Measurements from ENCODE around the gene CDC25B.
"Not testable (repeated sequence)": the region's sequence is repeated elsewhere in the genome, so short reads cannot be mapped to it uniquely, and the experiment has no call there.

Gene CDC25B

DNA sequence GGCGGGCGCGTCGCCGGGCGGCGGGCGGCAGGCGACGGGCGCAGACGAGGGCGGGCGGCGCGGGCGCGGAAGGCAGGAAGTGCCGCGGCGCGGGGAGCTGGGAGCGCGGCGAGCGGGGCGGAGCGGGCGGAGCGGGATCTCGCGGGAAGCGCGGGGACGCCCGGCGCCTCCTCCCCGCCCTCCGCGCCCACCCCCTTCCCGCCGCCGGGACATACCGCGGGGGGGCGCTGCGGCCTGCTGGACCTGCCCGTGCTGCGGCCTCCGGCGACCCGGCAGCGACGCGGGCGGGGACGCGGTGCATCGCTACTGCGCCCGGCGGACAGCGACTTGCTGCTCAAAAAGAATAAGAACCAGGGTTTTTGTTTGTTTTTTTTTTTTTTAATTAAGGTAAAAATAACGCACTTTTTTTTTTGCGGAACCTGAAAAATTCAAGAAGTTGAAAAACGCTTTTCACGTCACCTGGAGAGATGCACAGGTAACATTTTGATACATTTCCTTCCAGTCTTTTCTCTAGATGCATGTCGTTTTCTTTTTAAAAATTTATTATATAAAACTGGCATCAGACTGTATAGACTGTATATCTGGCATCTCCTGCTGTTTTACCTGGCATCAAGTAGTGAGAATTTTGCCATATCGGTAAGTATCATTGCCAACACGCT is 9.3 kb upstream of the CDC25B start, which contains the start of gene CENPB:
Gene CENPB (minus strand): TSS at position 76 of the 659 bp plus-strand sequence. CDS start 257 bp downstream, outside the sequence.
- Mint-ChIP-seq H3K36me3 (ENCODE audit: low read depth) (peaks cover 27% of the 10 kb centered on the region), H3K4me1 (ENCODE audit: low read depth) (peaks cover 39% of the 10 kb centered on the region), H3K27ac (peak within 1 kb of the TSS; percentile 91), H3K4me3 (peak within 1 kb of the TSS; percentile 83), H3K27me3 (no peaks in the 10 kb centered on the region), H3K9me3 (no peaks in the 10 kb centered on the region)
- peak; percentile 96 for DNase-seq

DNA sequence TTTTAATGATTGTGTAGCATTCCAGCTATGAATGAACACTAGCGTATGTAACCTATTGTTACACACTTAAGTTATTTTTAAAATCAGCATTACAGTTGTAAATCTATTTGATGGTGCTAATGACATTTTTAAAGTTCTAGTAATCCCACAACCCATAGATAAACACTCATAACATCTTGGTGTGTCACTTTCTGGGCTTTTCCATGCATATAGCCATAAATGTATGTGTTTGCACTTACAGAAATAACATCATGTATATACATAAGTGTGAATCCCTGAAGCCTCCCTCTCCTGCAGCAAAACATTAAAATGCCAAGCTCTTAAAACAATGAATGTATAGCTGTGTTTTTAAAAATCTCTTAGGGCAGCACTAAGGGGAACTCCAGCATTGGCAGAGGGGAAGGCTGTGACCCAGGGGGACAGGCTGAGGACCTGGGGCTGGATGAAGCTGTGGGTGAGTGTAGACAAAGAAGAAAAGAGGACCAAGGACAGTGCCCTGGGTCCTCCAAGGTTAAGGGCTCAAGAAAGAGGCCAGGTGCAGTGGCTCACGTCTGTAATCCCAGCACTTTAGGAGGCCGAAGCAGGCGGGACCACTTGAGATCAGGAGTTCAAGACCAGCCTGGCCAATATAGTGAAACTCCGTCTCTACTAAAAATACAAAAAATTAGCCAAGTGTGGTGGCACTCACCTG is 8.6 kb upstream of the CDC25B start:
- peak overlapping the region; percentile 40 for H3K27ac Mint-ChIP-seq
- no peaks in the 10 kb centered on the region for H3K9me3 Mint-ChIP-seq
- DNase-seq, result no peak
- peaks cover 27% of the 10 kb centered on the region for H3K36me3 Mint-ChIP-seq (ENCODE audit: low read depth)
- H3K27me3 Mint-ChIP-seq, result no peaks in the 10 kb centered on the region
- H3K4me1 Mint-ChIP-seq (ENCODE audit: low read depth), result peaks cover 38% of the 10 kb centered on the region
- peak overlapping the region; percentile 69 for H3K4me3 Mint-ChIP-seq

DNA sequence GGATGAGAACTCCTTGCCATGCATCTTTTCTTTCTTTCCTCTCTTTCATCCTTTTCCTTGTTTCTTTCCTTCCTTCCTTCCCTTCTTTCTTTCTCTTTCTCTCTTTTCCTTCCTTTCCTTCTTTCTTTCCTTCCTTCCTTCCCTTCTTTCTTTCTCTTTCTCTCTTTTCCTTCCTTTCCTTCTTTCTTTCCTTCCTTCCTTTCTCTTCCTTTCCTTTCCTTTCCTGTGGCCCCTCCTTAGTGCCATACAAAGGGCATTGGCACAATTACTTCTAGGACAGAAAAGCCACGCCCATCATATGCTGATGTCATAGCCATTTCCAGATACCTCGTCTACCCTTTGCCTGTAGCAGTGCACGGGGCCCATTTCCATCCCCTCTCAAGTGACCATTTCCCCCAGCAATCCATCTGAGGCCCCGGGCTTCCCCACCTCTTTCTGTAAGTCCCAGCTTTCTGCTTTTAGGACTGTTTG is 7.4 kb upstream of the CDC25B start:
- H3K4me1 Mint-ChIP-seq (ENCODE audit: low read depth), result peaks cover 33% of the 10 kb centered on the region
- peak overlapping the region; percentile 35 for H3K27ac Mint-ChIP-seq
- no peaks in the 10 kb centered on the region for H3K9me3 Mint-ChIP-seq
- peaks cover 16% of the 10 kb centered on the region for H3K36me3 Mint-ChIP-seq (ENCODE audit: low read depth)
- no peaks in the 10 kb centered on the region for H3K27me3 Mint-ChIP-seq
- no peak overlapping the region for H3K4me3 Mint-ChIP-seq
- DNase-seq, result no peak

DNA sequence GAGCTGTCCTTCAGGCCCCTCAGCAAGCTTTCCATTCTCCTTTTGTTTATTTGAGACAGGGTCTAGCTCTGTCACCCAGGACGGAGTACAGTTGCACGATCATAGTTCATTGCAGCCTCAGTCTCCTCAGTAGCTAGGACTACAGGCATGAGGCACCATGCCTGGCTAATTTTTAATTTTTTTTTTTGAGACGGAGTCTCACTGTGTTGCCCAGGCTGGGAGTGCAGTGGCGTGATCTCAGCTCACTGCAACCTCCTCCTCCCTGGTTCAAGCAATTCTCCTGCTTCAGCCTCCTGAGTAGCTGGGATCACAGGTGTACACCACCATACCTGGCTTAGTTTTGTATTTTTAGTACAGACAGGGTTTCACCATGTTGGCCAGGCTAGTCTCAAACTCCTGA is 6.9 kb upstream of the CDC25B start:
- H3K27ac Mint-ChIP-seq, H3K4me3 Mint-ChIP-seq, H3K9me3 Mint-ChIP-seq: not testable (repeated sequence)

DNA sequence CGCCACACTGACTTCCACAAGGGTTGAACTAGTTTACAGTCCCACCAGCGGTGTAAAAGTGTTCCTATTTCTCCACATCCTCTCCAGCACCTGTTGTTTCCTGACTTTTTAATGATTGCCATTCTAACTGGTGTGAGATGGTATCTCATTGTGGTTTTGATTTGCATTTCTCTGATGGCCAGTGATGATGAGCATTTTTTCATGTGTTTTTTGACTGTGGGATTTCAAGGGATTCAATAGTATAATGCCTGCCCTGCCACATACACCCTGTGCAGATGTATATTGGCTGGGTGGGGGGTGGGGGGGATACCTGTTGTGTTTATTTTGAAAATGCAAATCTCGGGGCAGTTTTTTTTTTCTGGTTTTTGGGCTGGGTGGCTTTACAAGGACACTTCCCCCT is 1.9 kb upstream of the CDC25B start:
- H3K4me3 Mint-ChIP-seq, H3K27ac Mint-ChIP-seq, H3K27me3 Mint-ChIP-seq, H3K9me3 Mint-ChIP-seq, DNase-seq: not testable (repeated sequence)
- Mint-ChIP-seq H3K4me1 (ENCODE audit: low read depth) (peaks cover 34% of the 10 kb centered on the region), H3K36me3 (ENCODE audit: low read depth) (peaks cover 30% of the 10 kb centered on the region)

More for the DNA sequence above, 6.9 kb upstream of the CDC25B start:
- Mint-ChIP-seq H3K36me3 (ENCODE audit: low read depth) (peaks cover 13% of the 10 kb centered on the region), H3K4me1 (ENCODE audit: low read depth) (peaks cover 31% of the 10 kb centered on the region)
- not testable (repeated sequence) for H3K27me3 Mint-ChIP-seq, DNase-seq

DNA sequence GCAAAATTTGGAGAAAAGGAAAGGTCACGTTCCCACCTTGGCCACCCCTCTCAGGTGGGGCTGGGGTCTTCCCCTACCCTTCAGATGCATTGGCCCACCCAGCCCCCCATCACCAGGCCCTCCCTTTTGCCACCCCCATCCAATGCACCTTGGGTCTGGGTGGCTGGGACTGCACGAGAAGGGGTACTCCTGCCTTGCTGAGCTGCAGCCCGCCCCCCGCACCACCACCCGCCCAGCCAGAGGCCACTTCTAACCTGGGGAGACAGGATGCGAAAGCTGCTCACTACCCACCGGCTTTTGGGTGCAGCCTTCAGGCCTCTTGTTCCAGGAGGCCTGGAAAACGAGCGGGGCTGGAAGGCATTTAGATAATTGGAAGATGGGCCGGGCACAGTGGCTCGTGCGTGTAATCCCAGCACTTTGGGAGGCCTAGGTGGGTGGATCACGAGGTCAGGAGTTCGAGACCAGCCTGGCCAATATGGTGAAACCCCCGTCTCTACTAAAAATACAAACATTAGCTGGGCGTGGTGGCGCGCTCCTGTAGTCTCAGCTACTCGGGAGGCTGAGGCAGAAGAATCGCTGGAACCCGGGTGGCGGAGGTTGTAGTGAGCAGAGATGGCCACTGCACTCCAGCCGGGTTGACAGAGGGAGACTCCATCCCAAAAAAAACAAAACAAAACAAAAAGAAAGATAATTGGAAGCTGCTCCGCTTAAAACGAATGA is 1.2 kb upstream of the CDC25B start:
- no peaks in the 10 kb centered on the region for H3K27me3 Mint-ChIP-seq
- H3K4me3 Mint-ChIP-seq, result peak overlapping the region; percentile 85
- H3K4me1 Mint-ChIP-seq (ENCODE audit: low read depth), result peaks cover 41% of the 10 kb centered on the region
- peak overlapping the region; percentile 98 for H3K27ac Mint-ChIP-seq
- DNase-seq, result no peak
- H3K36me3 Mint-ChIP-seq (ENCODE audit: low read depth), result peaks cover 35% of the 10 kb centered on the region
- no peaks in the 10 kb centered on the region for H3K9me3 Mint-ChIP-seq

DNA sequence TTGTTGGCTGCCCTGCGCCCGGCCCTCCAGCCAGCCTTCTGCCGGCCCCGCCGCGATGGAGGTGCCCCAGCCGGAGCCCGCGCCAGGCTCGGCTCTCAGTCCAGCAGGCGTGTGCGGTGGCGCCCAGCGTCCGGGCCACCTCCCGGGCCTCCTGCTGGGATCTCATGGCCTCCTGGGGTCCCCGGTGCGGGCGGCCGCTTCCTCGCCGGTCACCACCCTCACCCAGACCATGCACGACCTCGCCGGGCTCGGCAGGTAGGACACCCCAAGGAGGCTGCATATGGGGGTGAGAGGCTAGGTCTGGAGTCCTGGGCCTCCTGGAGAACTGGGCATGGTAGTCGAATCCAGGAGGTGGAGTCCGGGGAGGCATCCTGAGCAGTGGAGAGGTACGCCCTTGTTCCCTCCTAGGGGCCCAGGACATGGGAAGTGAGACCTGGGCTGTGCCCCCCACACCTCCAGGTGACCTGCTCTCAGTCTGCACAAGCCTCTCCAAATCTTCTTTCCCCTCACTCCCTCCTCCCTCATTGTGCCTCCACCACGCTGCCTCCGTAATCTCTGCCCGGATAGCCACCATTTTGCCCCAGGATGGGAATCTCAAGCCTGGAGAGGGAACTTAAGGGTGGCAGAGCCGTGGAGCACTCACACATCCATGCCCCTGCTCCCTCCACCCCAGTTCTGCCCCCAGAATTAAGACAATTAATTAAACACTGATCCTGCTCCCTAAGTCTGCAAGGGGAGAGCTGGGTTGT is 541 bp downstream of the CDC25B start:
- H3K9me3 Mint-ChIP-seq, result no peaks in the 10 kb centered on the region
- no peaks in the 10 kb centered on the region for H3K27me3 Mint-ChIP-seq
- peak overlapping the region; percentile 85 for H3K4me3 Mint-ChIP-seq
- DNase-seq, result no peak
- H3K4me1 Mint-ChIP-seq (ENCODE audit: low read depth), result peaks cover 59% of the 10 kb centered on the region
- peak overlapping the region; percentile 97 for H3K27ac Mint-ChIP-seq
- peaks cover 53% of the 10 kb centered on the region for H3K36me3 Mint-ChIP-seq (ENCODE audit: low read depth)

DNA sequence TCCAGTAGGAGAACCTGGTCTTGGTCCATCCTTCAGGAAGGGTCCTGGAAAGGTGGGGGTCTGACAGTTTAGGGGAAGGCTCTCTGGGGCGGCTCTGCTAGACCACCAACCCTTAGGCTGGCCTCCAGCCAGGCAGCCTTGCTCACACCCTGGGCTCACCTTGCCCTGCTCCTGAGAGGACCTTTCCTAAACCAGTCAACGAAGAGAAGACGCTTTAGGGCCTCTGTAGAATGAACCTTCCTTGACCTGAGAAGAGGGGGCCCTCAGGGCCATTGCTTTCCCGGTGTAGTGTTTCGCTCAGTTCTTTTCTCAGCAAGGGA is 1.1 kb downstream of the CDC25B start:
- H3K36me3 Mint-ChIP-seq (ENCODE audit: low read depth), result peaks cover 58% of the 10 kb centered on the region
- H3K4me3 Mint-ChIP-seq, result peak overlapping the region; percentile 85
- peaks cover 64% of the 10 kb centered on the region for H3K4me1 Mint-ChIP-seq (ENCODE audit: low read depth)
- H3K27ac Mint-ChIP-seq, result peak overlapping the region; percentile 97
- no peaks in the 10 kb centered on the region for H3K9me3 Mint-ChIP-seq
- DNase-seq, result no peak
- no peaks in the 10 kb centered on the region for H3K27me3 Mint-ChIP-seq

DNA sequence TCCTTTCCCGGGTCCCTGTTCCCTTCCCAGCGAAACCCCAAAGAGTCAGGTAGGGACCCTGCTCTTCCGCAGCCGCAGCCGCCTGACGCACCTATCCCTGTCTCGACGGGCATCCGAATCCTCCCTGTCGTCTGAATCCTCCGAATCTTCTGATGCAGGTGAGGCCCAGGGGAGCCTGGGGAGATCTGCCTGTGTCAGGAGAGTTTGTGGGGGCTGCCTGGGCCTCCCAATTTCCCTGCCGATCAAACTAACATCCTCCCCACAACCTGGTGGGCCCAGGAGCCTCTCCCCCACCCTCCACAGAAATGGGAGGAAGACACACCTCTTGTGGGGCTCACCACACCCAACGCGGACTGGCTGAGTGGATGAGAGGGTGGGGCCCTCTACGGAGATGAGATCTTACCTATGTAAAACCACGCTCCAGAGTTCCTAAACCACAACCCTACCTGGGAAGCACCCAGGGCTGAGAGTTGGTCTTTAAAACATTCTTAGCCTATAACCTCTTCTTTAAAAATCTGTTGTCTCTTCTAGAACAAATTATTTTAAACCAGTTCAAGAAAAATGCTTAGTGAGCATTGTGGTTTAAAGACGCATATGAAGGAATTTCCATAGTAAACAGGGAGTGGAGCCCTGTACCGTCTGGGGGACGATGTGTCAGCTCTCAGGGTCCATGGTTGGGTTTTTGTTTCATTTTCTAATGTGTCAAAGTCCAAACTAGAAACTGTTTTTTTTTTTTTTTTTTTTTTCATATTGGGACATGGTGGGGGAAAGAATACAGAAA is 1.7 kb downstream of the CDC25B start:
- Mint-ChIP-seq H3K27me3 (no peaks in the 10 kb centered on the region), H3K36me3 (ENCODE audit: low read depth) (peaks cover 64% of the 10 kb centered on the region), H3K9me3 (no peaks in the 10 kb centered on the region), H3K4me1 (ENCODE audit: low read depth) (peaks cover 69% of the 10 kb centered on the region), H3K4me3 (peak overlapping the region; percentile 85), H3K27ac (peak overlapping the region; percentile 97)
- DNase-seq, result no peak

DNA sequence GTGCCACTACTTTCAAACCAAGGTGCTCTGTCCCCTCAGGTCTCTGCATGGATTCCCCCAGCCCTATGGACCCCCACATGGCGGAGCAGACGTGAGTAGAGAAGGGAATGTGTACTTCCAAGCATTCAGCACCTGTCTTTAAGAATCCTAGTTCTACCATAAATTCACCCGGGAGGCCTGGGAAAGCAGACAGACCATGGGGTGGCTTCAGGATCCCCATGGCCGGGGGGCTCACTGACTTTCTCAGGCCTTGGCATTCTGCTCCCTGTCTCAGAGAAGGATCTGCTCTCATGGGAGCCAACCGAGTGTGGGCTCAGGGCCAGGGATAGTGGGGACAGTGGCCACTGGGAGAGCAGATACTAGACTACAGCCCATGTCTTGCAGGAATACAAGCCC is 2.3 kb downstream of the CDC25B start:
- peak overlapping the region; percentile 85 for H3K4me3 Mint-ChIP-seq
- no peak for DNase-seq
- H3K9me3 Mint-ChIP-seq, result no peaks in the 10 kb centered on the region
- H3K4me1 Mint-ChIP-seq (ENCODE audit: low read depth), result peaks cover 72% of the 10 kb centered on the region
- no peaks in the 10 kb centered on the region for H3K27me3 Mint-ChIP-seq
- peaks cover 70% of the 10 kb centered on the region for H3K36me3 Mint-ChIP-seq (ENCODE audit: low read depth)
- H3K27ac Mint-ChIP-seq, result peak overlapping the region; percentile 97

DNA sequence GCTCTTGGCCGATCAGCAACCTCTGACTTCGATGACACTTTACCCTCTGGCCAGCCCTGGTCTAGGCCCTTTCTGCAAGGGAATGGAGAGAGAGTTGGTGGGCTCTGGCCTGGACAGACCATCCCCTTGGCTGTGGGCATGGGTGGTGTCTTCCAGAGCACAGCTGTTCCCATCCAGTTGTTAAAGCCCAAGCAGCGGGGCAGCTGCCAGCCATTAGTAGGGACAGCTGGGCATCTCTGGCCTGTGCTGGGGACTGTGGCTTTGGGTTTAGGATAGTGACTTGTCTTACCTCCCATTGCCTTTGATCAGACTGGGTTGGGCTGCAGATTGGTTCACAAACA is 2.8 kb downstream of the CDC25B start:
- Mint-ChIP-seq H3K27me3 (no peaks in the 10 kb centered on the region), H3K4me3 (peak overlapping the region; percentile 85), H3K4me1 (ENCODE audit: low read depth) (peaks cover 76% of the 10 kb centered on the region)

DNA sequence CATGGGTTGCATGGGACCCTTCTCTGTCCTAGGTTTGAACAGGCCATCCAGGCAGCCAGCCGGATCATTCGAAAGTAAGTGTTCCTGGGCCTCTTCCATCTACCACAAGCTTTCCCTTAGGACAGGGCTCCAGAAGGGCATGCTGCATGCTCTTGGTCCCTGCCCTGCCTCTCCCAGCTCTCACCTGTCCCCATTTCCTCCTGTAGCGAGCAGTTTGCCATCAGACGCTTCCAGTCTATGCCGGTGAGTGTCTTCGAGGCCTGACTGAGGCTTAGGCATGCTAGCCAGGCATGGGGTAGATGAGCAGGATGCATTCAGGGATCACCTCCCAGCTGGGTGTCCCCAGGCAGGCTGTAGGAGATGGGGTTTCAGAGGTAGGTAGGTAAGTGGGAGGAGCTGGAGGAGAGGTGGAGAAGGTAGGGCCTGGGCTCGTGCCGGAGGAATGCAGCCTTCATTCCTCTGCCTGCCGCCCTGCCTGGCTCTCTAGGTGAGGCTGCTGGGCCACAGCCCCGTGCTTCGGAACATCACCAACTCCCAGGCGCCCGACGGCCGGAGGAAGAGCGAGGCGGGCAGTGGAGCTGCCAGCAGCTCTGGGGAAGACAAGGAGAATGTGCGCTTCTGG is 4.3 kb downstream of the CDC25B start:
- H3K9me3 Mint-ChIP-seq, result no peaks in the 10 kb centered on the region
- no peaks in the 10 kb centered on the region for H3K27me3 Mint-ChIP-seq
- DNase-seq, result no peak
- H3K36me3 Mint-ChIP-seq (ENCODE audit: low read depth), result peaks cover 89% of the 10 kb centered on the region
- H3K4me3 Mint-ChIP-seq, result no peak overlapping the region
- peak overlapping the region; percentile 97 for H3K27ac Mint-ChIP-seq
- H3K4me1 Mint-ChIP-seq (ENCODE audit: low read depth), result peaks cover 81% of the 10 kb centered on the region

More for the DNA sequence above, 2.8 kb downstream of the CDC25B start:
- H3K36me3 Mint-ChIP-seq (ENCODE audit: low read depth), result peaks cover 75% of the 10 kb centered on the region
- no peaks in the 10 kb centered on the region for H3K9me3 Mint-ChIP-seq
- DNase-seq, result no peak
- peak overlapping the region; percentile 97 for H3K27ac Mint-ChIP-seq

DNA sequence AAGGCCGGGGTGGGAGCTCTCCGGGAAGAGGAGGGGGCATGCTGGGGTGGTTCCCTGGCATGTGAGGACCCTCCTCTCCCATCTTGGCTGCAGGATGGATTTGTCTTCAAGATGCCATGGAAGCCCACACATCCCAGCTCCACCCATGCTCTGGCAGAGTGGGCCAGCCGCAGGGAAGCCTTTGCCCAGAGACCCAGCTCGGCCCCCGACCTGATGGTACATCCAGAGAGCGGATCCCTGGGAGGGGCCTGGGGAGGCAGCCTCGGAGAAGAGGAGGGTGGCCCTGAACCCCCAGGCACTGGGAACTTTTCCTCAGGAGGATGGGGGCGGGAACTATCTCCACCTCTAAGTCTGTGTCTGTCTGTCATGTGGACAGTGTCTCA is 4.8 kb downstream of the CDC25B start:
- Mint-ChIP-seq H3K9me3 (no peaks in the 10 kb centered on the region), H3K4me1 (ENCODE audit: low read depth) (peaks cover 81% of the 10 kb centered on the region), H3K27ac (peak overlapping the region; percentile 97), H3K4me3 (no peak overlapping the region), H3K36me3 (ENCODE audit: low read depth) (peaks cover 91% of the 10 kb centered on the region), H3K27me3 (no peaks in the 10 kb centered on the region)
- no peak for DNase-seq
